NCI-H82 treated with DMSO at 0.1 percent for 48 hours (cell line): ENCODE results near the gene RERE.
"Not testable (repeated sequence)": the region's sequence is repeated elsewhere in the genome, so short reads cannot be mapped to it uniquely, and the experiment has no call there.

Experiments
- DNase-seq: peaks from one replicate; lab custom pipeline; 2025; ENCODE audit not compliant: unreplicated experiment; lab: John Stamatoyannopoulos, UW

RERE gene

DNA sequence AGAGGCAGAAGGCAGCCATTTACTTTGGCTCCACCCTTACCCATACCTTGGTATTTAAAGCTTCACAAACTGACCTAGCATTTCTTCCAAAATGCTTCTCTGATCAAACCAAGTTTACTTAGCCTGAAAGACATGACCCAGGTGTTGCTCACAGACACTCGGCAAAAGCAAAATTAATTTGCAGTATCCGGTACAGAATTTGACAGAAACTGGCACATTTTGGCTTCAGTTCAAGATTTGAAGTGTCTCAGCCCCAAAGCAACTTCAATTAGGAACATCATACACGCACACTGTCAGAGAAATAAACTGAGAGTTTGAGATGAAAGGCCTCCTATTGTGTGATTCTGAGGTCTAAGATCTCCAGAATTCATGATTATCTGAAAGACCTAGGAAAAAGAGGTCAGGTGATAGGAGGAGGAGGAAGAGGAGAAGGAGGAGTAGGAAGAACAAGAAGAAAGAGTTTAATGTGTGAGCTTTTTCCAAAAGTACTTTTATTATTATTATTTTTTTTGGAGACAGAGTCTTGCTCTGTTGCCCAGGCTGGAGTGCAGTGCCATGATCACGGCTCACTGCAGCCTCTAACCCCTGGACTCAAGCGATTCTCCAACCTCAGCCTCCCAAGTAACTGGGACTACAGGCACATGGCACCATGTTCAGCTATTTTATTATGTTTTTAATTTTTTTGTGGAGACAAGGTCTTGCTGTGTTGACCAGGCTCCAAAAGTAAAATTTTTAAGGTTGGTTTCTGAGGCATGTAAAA lies 355.9 kb downstream of the RERE start:
- no peak for DNase-seq

DNA sequence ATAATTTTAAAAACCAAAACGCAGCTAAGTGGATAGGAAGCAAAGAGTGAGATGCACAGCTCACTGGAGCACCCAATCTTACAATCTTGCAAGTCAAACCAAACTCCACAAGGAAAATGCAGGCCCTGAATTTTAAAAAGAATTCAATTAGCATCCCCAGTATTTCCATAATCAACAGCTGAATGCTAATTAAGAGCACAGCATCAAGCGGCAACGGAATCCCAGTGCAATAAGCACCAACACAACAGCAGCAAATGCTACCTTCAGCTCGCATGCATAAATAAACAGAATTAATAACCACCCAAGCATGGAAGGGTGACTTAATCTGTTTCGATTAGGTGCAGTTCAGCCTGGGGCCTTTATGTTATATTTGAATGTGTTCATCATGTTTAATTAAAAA lies 356.7 kb downstream of the RERE start:
- DNase-seq: no peak

- DNase-seq: no peak
These were observed 357.3 kb downstream of the RERE start for GRCh38 chr1:8460132-8460544.

GRCh38 chr1:8458607-8459006 lies 358.8 kb downstream of the RERE start:
- no peak for DNase-seq

DNA sequence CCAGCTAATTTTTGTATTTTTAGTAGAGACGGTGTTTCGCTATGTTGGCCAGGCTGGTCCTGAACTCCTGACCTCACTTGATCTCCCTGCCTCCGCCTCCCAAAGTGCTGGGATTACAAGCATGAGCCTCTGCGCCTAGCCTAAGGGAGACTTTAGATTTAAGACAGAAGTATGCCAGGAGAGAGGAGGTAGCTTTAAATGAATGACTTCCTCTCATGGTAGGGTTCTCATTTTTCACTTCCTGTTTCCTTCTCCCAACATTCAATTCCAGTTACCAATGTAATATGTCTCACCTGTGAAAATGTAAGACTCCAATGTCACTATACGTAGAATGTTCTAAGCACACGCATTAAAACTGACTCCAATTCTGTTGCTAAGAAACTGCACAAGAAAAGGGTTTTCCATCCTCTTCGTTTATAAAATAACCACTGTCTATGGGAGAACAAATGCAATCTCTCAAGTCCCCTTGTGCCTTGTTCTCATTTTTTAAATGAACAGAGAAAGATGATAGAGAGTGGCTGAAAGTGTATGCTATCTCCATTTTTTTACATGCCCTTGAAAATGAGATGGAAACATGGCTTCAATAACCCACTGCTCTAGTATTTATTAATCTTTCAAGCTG lies 359.6 kb downstream of the RERE start:
- DNase-seq: no peak

GRCh38 chr1:8456991-8457390 lies 360.4 kb downstream of the RERE start:
- no peak for DNase-seq

- DNase-seq: no peak
These were observed 361.0 kb downstream of the RERE start for GRCh38 chr1:8456308-8456912.

DNA sequence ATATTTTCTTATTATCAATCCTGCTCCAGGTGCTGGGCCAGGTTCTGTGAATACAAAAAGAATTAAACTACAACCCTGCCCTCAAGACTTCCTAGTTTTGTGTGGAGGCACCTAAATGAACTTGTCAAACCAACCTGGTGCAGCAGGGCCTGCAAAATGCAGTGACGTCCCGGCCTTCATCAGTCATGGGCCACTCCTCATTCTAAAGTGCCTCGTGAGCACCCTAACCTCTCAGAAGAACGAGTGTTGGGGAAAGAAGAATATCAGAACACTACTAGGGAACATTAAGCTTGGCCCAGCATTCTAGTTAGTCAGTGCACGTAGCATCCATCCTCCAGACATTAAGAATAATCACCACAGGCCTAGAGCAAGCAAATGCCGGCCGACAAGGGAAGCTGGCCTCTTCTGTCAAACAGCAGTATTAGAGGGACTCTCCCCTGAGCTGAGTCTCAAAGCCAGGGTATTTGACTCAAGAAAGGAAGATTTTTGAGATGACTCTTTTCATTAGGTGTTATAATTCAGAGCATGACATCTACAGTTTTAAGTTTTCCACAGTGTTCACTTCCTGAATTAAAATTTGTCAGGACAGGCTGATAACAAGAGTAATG lies 361.6 kb downstream of the RERE start:
- no peak for DNase-seq

DNA sequence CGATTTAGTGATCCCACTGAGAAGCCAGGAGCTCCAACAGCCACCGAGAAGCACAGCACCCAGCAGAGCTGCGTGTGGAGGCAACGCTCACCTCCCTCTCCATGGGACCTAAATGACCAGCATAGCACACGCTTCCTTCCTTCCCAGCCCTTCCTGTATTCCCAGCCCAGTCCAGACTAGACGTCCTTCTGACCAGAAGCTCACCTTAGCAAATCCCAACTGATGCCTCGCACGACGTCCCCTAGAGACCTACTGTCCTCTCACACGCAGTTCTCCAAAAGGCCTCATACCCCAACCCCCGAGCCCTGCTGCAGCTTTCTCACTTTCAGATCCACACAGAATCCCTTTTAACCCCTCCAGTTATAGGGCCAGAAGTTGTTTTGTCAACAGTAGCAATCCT lies 367.1 kb downstream of the RERE start:
- no peak for DNase-seq

DNA sequence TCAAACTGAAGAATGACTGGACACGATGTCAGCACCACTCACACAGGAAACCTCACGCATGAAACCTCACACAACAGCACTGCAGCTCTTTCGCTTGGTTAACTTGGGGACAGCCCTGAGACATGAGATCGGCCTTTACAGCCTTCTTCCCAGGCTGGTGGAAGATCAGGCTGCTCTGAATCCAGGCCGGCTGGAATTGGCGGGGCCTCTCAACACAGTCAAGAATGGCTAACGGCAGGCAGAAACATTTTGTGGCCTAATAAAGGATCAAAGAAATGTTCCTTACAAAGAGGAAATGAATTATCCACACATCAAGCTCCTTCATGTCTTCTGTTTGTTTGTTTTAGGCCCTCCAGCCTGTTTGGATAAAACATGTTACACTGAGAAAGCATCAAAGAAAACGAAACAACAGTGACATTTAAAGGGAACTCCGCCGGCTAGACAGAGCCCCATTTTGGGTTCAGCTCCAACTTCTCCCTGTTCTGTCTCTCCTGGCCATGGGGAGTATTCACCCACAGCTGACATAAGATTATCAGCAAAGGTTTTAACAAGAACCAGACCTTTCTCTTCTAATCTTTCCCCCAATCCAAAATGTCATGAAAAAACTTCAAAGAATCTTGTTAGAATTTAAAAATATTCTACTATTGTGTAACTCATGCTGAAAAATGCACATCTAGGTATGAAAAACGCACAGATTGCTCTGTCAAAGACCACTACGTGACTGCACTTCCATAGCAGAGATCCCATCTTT lies 368.4 kb downstream of the RERE start:
- DNase-seq: no peak

DNA sequence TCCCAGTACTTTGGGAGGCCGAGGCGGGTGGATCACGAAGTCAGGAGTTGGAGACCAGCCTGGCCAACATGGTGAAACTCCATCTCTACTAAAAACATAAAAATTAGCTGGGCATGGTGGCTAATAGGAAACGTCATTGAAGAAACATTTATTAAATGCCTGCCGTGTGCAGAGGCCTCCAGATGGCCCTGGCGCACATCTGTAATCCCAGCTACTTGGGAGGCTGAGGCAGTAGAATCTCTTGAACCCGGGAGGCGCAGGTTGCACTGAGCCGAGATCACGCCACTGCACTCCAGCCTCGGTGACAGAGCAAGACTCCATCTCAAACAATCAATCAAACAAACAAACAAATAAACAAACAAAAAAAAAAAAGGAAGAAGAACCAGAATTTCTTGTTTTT lies 368.9 kb downstream of the RERE start:
- DNase-seq: not testable (repeated sequence)

DNA sequence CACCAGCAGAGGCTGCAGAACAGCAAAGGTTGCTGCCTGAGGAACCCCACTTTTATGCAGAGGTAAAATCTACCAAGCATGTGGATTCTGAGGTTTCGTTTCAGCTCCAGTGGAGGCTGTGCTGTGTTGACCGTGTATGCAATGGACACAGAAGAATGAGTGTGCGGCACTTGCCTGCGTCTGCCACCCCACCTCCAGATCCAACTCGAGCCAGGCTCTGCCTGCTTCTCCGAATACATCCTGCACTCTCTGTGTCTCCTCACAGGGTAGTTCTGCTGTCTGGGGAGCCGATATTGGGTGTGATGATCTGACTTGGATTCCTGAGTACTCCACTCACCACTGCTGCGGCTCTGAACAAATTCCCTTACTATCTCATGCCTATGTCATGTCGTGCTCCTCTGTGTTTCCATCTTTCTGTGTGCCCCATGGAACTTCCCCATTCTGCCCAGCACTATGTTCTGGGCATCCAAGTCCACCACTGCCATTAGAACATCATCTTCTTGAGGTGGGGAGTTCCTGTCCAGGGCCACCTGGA lies 369.8 kb downstream of the RERE start:
- no peak for DNase-seq

DNA sequence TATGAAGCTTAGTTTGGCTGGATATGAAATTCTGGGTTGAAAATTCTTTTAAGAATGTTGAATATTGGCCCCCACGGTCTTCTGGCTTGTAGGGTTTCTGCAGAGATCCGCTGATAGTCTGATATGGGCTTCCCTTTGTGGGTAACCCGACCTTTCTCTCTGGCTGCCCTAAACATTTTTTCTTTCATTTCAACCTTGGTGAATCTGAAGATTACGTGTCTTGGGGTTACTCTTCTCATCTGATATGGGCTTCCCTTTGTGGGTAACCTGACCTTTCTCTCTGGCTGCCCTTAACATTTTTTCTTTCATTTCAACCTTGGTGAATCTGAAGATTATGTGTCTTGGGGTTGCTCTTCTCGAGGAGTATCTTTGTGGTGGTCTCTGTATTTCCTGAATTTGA lies 371.3 kb downstream of the RERE start:
- not testable (repeated sequence) for DNase-seq

GRCh38 chr1:8443558-8444194 lies 373.8 kb downstream of the RERE start:
- no peak for DNase-seq

GRCh38 chr1:8441426-8441825 lies 376.0 kb downstream of the RERE start:
- no peak for DNase-seq

DNA sequence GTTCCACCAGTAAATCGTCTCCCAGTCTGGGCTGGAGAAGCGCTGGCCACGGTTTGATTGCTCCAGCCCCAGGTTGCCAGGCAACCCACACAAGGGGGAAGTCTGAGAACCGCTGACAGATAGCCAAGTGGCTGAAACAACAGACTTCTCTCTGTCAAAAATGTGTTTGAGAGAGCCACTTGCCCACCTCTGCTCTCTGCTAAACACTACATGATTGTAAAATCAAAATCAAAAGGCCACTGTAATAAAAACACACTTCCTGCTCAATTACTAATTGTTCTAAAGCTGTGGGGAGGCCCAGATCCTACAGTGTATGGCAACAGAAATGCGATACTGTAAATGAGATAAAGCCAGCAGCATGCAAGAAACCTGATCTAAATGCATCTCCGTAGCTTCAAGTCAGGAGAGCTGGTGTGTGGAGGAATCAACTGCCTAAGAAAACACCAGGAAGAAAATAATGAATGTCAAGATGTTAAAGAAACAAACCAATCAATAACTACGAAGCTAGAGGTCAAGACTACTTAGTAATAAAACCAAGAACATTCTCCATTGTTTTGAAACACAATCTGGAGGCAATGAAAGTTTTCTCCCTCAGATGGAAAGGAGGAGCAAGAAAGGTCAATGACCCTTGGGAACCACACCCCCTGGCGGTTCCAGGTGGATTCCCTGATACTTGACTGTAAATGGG lies 378.3 kb downstream of the RERE start:
- no peak for DNase-seq

DNA sequence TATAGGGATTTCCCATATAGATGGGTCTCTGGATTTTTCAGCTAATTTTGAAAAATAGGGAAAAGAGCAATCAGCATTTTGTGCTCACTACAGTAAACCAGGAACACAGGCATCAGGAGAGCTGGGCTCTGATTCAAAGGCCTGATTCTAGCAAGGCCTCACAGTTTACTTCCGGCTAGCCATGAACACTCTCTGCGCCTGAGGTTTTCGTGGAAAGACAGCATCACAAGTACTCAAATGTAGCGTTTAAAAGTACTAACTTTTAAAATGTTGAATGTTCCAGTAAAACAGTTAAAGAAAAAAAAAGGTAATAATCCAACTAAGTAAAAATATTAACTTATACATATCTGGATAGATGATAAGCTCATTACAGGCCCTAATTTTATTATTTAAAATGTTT lies 379.0 kb downstream of the RERE start:
- DNase-seq: no peak

DNA sequence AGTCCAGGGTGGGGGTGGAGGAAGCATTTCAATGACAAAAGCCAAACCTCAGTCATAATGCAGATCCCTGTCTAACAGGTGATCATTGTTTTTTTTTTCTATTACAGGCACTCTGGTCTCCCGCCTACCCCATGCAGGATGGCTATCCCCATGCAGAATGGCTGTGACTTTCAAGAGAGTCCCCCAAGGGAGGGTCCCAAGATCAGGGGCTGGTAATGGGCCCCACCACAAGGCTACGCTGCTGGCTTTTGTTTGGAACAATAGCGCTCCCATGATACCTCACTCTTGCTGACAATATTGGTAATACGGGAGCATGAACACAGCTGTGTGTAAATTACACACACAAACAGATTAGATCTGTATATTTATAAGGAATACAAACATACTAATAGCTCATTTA lies 380.1 kb downstream of the RERE start:
- no peak for DNase-seq

DNA sequence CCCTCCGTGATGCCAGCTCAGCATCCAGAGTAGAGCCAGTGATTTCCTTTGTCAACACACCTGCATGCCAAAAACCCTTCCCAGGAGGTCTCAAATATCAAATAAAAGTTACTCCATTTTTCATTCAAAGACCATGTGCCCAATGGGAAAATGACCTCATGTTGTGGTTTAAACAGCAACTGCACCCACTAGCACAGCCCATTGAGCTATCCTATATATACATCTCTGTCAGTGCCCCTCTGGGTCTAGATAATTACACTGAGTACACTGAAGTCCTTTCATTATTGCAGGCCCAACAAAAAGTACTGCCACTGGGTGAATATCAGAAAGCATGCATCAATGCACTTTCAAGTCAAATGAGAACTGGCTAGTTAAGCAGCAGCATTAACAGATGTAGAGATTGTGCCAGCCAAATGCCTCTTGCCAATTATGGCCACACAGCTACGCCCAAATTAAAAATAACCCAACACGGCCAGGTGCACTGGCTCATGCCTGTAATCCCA lies 381.8 kb downstream of the RERE start:
- DNase-seq: no peak

GRCh38 chr1:8434101-8434500 lies 383.3 kb downstream of the RERE start:
- no peak for DNase-seq
